GM11168 (cell line): ENCODE results near the gene CACTIN.
"Not testable (repeated sequence)": the region's sequence is repeated elsewhere in the genome, so short reads cannot be mapped to it uniquely, and the experiment has no call there.

Experiments
- in situ Hi-C: fragments of 300-500 bp; cut with MboI; formaldehyde crosslinking; loops from one replicate; pipeline ENCODE4 v1.12.0; 2022; ENCODE audit warnings: low sequenced_read_pairs; ENCODE audit not compliant: unreplicated experiment

Gene CACTIN

GRCh38 chr19:3648037-3648905 is 21.7 kb upstream of the CACTIN start:
- in situ Hi-C loops = no loop called here

- in situ Hi-C loops = not testable (repeated sequence)
Measured at GRCh38 chr19:3647102-3647501, 20.5 kb upstream of the CACTIN start.

GRCh38 chr19:3646336-3647092 is 19.9 kb upstream of the CACTIN start:
- in situ Hi-C loops = no loop called here

GRCh38 chr19:3645726-3646125 is 19.1 kb upstream of the CACTIN start:
- in situ Hi-C loops = no loop called here

GRCh38 chr19:3645067-3645396 is 18.4 kb upstream of the CACTIN start:
- in situ Hi-C loops = no loop called here

- in situ Hi-C loops = no loop called here
Measured at GRCh38 chr19:3644351-3645066, 17.9 kb upstream of the CACTIN start.

GRCh38 chr19:3643674-3644313 is 17.2 kb upstream of the CACTIN start:
- in situ Hi-C loops = no loop called here

- in situ Hi-C loops = no loop called here
Measured at GRCh38 chr19:3642987-3643673, 16.5 kb upstream of the CACTIN start.

GRCh38 chr19:3642296-3642695 is 15.7 kb upstream of the CACTIN start:
- in situ Hi-C loops = no loop called here

- in situ Hi-C loops = no loop called here
Measured at GRCh38 chr19:3641515-3642269, 15.1 kb upstream of the CACTIN start.

GRCh38 chr19:3639479-3639878 is 12.9 kb upstream of the CACTIN start:
- in situ Hi-C loops = no loop called here

GRCh38 chr19:3638208-3639193 is 11.9 kb upstream of the CACTIN start:
- in situ Hi-C loops = no loop called here

- in situ Hi-C loops = no loop called here
Measured at GRCh38 chr19:3637621-3638020, 11.0 kb upstream of the CACTIN start.

GRCh38 chr19:3636962-3637361 is 10.4 kb upstream of the CACTIN start:
- in situ Hi-C loops = no loop called here

GRCh38 chr19:3636506-3636905 is 9.9 kb upstream of the CACTIN start:
- in situ Hi-C loops = no loop called here

- in situ Hi-C loops = no loop called here
Measured at GRCh38 chr19:3634496-3635045, 8.0 kb upstream of the CACTIN start.

- in situ Hi-C loops = no loop called here
Measured at GRCh38 chr19:3633559-3633988, 7.0 kb upstream of the CACTIN start.
